ENCODE results near the gene SGPP1.
A peak's percentile ranks its signal among the peaks of the same experiment; 100 is the strongest.

The SGPP1 gene

DNA sequence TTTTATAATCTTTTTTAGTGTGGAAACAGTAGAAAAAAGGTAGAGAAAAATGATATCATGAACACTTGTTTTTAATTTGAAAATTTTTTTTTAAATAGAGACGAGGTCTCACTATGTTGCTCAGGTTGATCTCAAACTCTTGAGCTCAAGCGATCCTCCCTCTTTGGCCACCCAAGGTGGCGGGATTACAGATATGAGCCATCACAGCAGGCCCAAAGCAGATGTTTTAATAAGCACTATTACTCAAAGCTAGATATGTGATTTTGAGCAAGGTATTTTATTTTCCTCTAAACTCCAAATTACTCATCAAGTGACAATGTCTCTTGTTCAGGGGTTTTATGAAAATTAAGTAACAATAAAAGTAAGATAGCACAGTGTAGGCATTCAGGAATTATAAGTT, 75.5 kb downstream of the SGPP1 start:
- Histone ChIP-seq H3K27me3 (replicated peaks; ENCODE audit: control insufficient read depth, insufficient read depth, low read length) (no peaks in the 10 kb centered on the region), H3K36me3 (ENCODE audit: control insufficient read depth, insufficient read depth, low read length) (no peaks in the 10 kb centered on the region), H3K4me3 (replicated peaks; ENCODE audit: low read depth, low read length) (no peak overlapping the region)
- TF ChIP-seq, protein P1, sequence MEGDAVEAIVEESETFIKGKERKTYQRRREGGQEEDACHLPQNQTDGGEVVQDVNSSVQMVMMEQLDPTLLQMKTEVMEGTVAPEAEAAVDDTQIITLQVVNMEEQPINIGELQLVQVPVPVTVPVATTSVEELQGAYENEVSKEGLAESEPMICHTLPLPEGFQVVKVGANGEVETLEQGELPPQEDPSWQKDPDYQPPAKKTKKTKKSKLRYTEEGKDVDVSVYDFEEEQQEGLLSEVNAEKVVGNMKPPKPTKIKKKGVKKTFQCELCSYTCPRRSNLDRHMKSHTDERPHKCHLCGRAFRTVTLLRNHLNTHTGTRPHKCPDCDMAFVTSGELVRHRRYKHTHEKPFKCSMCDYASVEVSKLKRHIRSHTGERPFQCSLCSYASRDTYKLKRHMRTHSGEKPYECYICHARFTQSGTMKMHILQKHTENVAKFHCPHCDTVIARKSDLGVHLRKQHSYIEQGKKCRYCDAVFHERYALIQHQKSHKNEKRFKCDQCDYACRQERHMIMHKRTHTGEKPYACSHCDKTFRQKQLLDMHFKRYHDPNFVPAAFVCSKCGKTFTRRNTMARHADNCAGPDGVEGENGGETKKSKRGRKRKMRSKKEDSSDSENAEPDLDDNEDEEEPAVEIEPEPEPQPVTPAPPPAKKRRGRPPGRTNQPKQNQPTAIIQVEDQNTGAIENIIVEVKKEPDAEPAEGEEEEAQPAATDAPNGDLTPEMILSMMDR (IDR thresholded peaks at IDR 0.05; ENCODE audit: insufficient read depth, low read length, poor library complexity, severe bottlenecking) = no peak
- no peak for DNase-seq (ENCODE audit: extremely low read depth, insufficient read length)

DNA sequence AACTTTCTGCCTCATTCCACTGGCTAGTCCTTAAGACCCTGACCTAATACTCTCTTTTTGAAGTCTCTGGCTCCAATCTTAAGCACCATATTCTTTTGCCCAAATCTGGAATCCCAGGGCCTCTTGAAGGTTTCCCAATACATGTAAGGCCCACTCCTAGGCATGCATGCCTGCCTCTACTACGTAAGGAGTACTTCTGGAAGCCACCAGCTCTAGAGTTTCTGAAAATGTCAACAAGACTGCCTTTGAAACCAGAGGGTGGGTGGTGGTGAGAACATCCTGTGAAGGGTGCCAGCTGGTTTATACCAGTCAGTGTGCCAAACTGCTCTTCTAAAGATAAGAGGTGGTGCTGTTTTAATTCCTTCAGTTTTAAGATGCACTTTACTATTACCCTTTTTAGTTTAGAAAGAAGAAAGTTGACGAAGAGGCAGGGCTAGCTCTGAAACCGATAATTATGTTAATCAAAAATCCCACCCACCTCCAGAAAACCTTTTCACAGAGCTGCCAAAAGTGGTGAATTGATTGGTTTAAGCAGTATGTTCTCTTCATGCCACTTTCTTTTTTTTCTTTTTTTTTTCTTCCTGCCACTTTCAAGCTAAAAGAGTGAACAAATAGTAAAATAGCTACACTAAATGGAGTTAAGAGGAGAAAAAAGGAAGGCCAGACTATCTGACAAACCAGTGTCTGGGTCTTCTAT, 77.5 kb downstream of the SGPP1 start:
- no peaks in the 10 kb centered on the region for H3K36me3 ChIP-seq (ENCODE audit: control insufficient read depth, insufficient read depth, low read length)
- H3K4me3 ChIP-seq (replicated peaks; ENCODE audit: low read depth, low read length) = no peak overlapping the region
- TF ChIP-seq, protein P1 (IDR thresholded peaks at IDR 0.05; ENCODE audit: insufficient read depth, low read length, poor library complexity, severe bottlenecking) = no peak
- DNase-seq (ENCODE audit: extremely low read depth, insufficient read length) = no peak
- H3K27me3 ChIP-seq (replicated peaks; ENCODE audit: control insufficient read depth, insufficient read depth, low read length) = no peaks in the 10 kb centered on the region

DNA sequence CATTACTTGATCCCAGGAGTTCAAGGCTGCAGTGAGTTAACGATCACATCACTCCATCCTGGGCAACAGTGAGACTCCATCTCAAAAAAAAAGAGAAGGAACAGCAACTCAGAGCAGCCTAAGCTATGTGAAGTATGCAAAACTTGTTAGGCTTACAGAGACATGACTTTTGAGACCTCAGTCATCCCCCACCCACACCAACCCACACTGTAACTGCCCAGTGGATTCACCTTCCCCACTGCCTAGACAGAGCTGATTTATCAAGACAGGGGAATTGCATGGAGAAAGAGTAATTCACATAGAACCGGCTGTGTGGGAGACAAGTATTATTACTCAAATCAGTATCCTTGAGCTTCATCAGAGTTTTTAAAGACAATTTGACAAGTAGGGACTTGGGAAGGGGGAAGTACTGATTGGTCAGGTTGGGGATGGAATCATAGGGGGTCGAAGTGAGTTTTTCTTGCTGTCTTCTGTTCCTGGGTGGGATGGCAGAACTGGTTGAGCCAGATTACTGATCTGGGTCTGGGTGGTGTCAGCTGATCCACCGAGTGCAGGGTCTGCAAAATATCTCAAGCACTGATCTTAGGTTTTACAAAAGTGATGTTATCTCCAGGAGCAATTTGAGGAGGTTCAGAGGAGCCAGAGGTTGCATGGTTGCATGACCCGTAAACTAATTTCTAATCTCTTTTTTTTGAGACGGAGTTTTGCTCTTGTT, 80.0 kb downstream of the SGPP1 start:
- DNase-seq (ENCODE audit: extremely low read depth, insufficient read length) = no peak
- Histone ChIP-seq H3K27me3 (replicated peaks; ENCODE audit: control insufficient read depth, insufficient read depth, low read length) (no peaks in the 10 kb centered on the region), H3K4me3 (replicated peaks; ENCODE audit: low read depth, low read length) (no peak overlapping the region), H3K36me3 (ENCODE audit: control insufficient read depth, insufficient read depth, low read length) (no peaks in the 10 kb centered on the region)
- TF ChIP-seq, protein P1 (IDR thresholded peaks at IDR 0.05; ENCODE audit: insufficient read depth, low read length, poor library complexity, severe bottlenecking) = no peak

DNA sequence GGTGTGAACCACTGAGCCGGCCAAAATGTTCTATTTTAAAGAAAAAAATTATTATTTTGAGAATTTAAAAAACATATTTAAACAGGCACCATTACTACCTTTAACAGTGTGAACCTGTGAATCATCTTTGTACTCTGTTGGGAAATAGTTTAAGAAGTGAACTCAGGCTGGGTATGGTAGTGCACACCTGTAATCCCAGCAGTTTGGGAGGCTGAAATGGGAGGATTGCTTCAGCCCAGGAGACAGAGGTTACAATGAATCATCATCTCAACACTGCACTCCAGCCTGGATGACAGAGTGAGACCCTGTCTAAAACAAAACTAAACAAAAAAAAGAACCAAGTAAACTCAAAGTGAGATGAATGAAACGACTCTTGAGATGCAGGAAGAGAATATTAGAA, 83.1 kb downstream of the SGPP1 start:
- TF ChIP-seq, protein P1 (IDR thresholded peaks at IDR 0.05; ENCODE audit: insufficient read depth, low read length, poor library complexity, severe bottlenecking) = no peak

DNA sequence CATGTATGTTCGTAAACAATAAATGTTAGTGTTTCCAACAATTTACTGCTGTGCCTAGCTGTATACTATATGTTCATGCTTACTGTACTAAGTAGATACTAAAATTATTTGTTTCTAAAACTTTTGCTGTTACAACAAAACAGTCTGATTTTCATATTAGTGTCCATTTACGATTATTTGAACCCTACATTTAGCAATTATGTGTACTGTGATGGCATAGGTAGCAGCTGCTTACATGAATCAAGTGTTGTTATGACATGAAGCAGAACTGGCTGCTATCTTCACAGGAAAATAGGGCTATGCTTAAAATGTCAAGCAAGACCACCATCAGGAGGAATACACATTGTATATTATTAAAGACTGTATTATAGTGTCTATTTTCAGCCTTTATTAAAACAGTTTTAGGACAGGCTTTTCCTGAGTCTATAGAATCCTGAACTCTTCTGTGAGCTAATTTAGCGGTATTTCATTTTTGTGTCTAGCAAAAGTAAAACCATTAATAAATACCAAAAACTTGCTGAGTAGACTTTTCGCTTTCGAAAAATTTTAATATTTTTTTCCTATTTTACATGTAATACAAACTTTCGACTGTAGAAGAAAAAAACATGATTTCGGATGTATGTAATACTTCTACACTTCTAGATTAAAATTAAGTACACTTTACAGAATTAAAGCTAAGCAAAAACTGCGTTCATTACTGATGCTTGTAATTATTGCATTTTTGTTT, 85.0 kb downstream of the SGPP1 start:
- TF ChIP-seq, protein P1 (IDR thresholded peaks at IDR 0.05; ENCODE audit: insufficient read depth, low read length, poor library complexity, severe bottlenecking) = no peak
- no peaks in the 10 kb centered on the region for H3K27me3 ChIP-seq (replicated peaks; ENCODE audit: control insufficient read depth, insufficient read depth, low read length)
- no peak for DNase-seq (ENCODE audit: extremely low read depth, insufficient read length)
- no peaks in the 10 kb centered on the region for H3K36me3 ChIP-seq (ENCODE audit: control insufficient read depth, insufficient read depth, low read length)
- peak overlapping the region; percentile 88 for H3K4me3 ChIP-seq (replicated peaks; ENCODE audit: low read depth, low read length)

More for the DNA sequence above, 83.1 kb downstream of the SGPP1 start:
- H3K4me3 ChIP-seq (replicated peaks; ENCODE audit: low read depth, low read length) = no peak overlapping the region
- no peaks in the 10 kb centered on the region for H3K27me3 ChIP-seq (replicated peaks; ENCODE audit: control insufficient read depth, insufficient read depth, low read length)
- no peaks in the 10 kb centered on the region for H3K36me3 ChIP-seq (ENCODE audit: control insufficient read depth, insufficient read depth, low read length)
- no peak for DNase-seq (ENCODE audit: extremely low read depth, insufficient read length)

Data from GM06990 (cell line).